HG03039 (cell line): ENCODE data around the gene PRDM16.

Experiments used
- ATAC-seq: cut with Tn5 transposase; IDR thresholded peaks from one replicate; pipeline ENCODE4 v1.9.1; 2021; ENCODE audit warnings: mild to moderate bottlenecking, moderate library complexity; ENCODE audit not compliant: unreplicated experiment

The PRDM16 gene

GRCh38 chr1:3463891-3464648 is 395.1 kb downstream of the PRDM16 start:
- no peak for ATAC-seq

- ATAC-seq, result no peak
Observed at GRCh38 chr1:3464649-3465025, 395.6 kb downstream of the PRDM16 start.

GRCh38 chr1:3465091-3465934 is 396.3 kb downstream of the PRDM16 start:
- ATAC-seq, result no peak

GRCh38 chr1:3465935-3466321 is 396.9 kb downstream of the PRDM16 start:
- ATAC-seq, result no peak

- no peak for ATAC-seq
Observed at GRCh38 chr1:3466366-3467075, 397.5 kb downstream of the PRDM16 start.

- ATAC-seq, result no peak
Observed at GRCh38 chr1:3467096-3468036, 398.4 kb downstream of the PRDM16 start.

- ATAC-seq, result no peak
Observed at GRCh38 chr1:3468236-3469103, 399.5 kb downstream of the PRDM16 start.

- no peak for ATAC-seq
Observed at GRCh38 chr1:3469104-3469848, 400.3 kb downstream of the PRDM16 start.

- no peak for ATAC-seq
Observed at GRCh38 chr1:3469849-3470649, 401.0 kb downstream of the PRDM16 start.

- no peak for ATAC-seq
Observed at GRCh38 chr1:3470650-3471355, 401.8 kb downstream of the PRDM16 start.

- no peak for ATAC-seq
Observed at GRCh38 chr1:3471356-3472087, 402.5 kb downstream of the PRDM16 start.

- no peak for ATAC-seq
Observed at GRCh38 chr1:3472088-3472850, 403.3 kb downstream of the PRDM16 start.

- ATAC-seq, result no peak
Observed at GRCh38 chr1:3472906-3473305, 403.9 kb downstream of the PRDM16 start.

GRCh38 chr1:3473381-3473844 is 404.4 kb downstream of the PRDM16 start:
- ATAC-seq, result no peak

- no peak for ATAC-seq
Observed at GRCh38 chr1:3474016-3474415, 405.0 kb downstream of the PRDM16 start.

GRCh38 chr1:3474421-3474820 is 405.4 kb downstream of the PRDM16 start:
- ATAC-seq, result no peak
